Transverse colon (tissue), 4 donors: ENCODE measurements around the gene CHST11.

Source experiments
- EP300 ChIP-seq: sonication (generic); formaldehyde crosslinking; IDR thresholded peaks from one replicate; pipeline ENCODE4 v1.6.1; 2017; ENCODE audit warnings: antibody characterized with exemption, low read depth
- POLR2A ChIP-seq: fragments of 450-650 bp; IDR thresholded peaks from one replicate; pipeline ENCODE4 v1.6.1; 2016; ENCODE audit warnings: antibody characterized with exemption, mild to moderate bottlenecking, moderate library complexity
- POLR2AphosphoS5 ChIP-seq, 3 donors: sonication (generic); formaldehyde crosslinking; IDR thresholded peaks; one replicate each; pipeline ENCODE4 v1.6.1; 2016; ENCODE audit warnings: antibody characterized with exemption in 3 of 3
- TF ChIP-seq, protein P1 (sequence below), 5 experiments: fragments of 200-600 bp in 3 of 5; fragments of 450-650 bp in 2 of 5; sonication (generic) in 3 of 5; IDR thresholded peaks; 1 replicate in 2 of 5; 2 replicates in 3 of 5; pipeline ENCODE4 v1.5.1; 2016 to 2017; ENCODE audit warnings: antibody characterized with exemption in 5 of 5, inconsistent platforms in 3 of 5, mild to moderate bottlenecking in 2 of 5, moderate library complexity in 1 of 5

DNA sequence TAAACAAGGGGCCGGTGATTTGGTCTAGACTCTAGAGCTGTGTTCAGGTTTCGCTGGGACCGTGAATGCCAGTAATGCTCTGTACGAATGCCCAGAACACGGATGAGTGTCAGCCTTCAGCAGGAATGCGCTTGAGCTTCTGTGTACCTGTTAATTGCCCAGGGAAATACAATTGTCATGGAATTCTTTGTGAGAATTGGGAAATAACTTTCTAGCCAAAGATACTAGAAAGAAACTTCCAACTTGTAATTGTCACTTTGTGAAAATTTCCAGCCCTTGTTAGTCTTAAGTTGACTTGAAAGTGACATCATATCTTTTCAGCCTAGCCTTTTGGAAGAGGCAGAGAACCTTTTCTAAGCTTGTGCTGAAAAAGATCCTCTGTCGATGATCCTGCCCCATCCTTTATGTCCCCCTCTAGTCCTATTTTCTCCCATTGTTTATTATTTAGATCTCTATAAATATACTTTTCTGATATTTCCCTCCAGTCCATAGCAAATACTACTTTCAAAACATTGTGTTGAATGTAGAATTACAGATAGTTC lies 2.7 kb downstream of the CHST11 start:
- TF ChIP-seq, protein P1, sequence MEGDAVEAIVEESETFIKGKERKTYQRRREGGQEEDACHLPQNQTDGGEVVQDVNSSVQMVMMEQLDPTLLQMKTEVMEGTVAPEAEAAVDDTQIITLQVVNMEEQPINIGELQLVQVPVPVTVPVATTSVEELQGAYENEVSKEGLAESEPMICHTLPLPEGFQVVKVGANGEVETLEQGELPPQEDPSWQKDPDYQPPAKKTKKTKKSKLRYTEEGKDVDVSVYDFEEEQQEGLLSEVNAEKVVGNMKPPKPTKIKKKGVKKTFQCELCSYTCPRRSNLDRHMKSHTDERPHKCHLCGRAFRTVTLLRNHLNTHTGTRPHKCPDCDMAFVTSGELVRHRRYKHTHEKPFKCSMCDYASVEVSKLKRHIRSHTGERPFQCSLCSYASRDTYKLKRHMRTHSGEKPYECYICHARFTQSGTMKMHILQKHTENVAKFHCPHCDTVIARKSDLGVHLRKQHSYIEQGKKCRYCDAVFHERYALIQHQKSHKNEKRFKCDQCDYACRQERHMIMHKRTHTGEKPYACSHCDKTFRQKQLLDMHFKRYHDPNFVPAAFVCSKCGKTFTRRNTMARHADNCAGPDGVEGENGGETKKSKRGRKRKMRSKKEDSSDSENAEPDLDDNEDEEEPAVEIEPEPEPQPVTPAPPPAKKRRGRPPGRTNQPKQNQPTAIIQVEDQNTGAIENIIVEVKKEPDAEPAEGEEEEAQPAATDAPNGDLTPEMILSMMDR (IDR thresholded peaks at IDR 0.05): no peak
- no peak for TF ChIP-seq POLR2A
- no peak for TF ChIP-seq POLR2AphosphoS5 (IDR thresholded peaks at IDR 0.05)
- TF ChIP-seq EP300: no peak
